G401.6 (cell line): ENCODE results near the gene PCNT.
"Not testable (repeated sequence)": the region's sequence is repeated elsewhere in the genome, so short reads cannot be mapped to it uniquely, and the experiment has no call there.

ENCODE experiments used
- FAIRE-seq: peaks from 2 replicates; lab custom pipeline; 2012; peaks lifted over from hg19 to GRCh38; lab: Jason Lieb, UNC

The PCNT gene

DNA sequence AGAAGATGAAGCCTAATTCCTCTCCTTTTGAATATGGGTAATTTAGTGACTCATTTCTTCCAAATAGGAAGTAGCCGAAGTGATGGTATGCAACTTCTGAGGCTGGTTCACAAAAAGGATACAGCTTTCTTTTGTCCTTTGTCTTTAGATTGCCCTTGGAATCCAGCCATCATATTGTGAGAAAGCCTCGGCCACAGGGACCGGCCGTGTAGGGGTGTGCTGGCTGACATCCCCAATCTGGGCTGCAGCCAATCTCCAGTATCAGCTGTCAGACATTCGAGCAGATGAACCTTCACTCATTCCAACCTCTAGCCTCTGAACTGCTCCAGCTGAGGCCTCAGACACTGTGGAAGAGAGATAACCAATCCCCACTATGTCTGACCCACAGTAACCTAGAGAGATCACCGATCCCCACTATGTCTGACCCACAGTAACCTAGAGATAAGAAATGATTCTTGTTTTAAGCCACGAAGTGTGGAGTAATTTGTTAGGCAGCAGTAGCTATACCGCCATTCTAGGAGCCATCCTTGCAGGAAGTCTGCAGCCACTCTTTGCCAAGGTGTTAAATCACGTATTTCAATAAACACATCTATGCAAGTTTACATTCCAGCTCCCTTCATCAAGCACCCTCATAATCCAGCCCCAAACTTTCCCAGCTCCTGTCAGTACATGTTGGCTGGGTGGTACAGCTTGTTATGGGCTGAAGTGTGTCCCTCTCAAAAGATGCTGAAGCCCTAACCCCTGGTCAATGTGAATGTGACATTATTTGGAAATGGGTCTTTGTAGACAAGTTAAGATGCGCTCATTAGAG lies 131.8 kb downstream of the PCNT start:
- FAIRE-seq = no peak

DNA sequence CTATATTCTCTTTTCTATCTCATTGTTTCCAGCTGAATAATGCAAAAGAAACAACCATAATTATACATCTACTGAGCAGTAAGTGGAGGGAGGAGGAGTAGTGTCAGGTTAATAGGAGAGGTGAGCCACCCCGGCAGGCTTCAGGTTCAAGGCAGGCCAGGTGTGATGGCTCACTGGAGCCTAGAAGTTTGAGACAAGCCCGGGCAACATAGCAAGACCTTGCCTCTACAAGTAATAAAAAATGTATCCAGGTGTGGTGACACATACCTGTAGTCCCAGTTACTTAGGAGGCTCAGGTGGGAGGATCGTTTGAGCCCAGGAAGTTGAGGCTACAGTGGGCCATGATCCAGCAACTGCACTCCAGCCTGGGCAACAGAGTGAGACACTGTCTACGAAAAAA lies 132.8 kb downstream of the PCNT start:
- no peak for FAIRE-seq

DNA sequence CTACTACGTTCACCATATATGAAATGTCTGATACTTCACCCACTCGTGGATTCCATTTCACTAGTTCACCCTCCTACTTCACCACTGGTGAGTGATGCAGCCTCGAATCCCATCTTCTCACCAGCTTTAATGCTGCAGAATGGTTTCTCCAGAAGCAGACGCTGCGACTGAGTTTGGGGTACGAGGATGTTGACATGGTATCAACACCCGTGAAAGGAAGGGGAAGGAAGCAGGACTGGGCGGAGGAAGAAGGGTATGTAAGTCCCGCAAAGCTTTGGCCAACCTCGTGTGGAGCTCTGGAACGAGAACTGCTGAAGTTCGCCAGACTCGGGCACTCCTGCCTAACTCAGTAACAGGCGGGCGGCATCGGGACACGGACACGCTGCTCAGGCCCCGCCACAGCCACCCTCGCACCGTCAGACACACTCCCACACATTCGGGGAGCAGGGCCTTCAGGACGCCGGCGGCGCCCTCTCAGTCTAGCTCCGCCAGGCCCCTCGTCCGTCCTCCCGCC lies 133.9 kb downstream of the PCNT start:
- no peak for FAIRE-seq

DNA sequence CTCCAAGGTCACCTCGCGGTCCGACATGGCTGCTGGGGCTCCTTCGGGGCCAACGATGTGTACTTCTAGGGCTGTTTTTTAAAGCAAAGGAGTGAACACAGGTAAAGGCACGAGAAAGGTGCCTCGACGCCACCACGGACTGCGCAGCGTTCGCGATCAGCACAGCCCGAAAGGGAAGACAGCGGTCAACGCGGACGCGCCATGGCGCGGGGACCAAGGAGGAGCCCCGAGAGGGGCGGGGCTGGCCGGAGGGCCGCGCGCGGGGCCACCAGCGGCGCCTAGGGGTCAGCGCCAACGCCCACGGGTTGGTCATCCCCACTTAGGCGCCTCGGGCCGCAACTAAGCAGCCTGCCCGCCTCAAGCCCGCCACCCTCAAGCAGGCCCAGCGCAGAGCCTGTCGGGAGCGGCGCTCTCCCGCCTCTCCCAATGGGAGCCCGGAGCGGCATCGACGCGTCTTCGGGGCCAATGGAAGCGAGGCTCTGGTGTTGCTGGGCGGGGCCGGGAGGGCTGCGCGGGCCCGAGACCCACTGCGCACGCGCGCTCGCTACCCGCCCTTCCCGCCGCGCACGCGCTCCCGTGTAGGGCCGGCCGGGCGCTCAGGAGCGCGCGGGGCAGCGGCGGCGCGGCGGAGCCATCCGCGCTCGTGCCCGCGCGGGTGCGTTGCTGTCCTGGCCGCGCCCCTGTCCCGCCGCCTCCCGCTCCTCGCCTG lies 134.5 kb downstream of the PCNT start, which contains the start of gene DIP2A:
TSS of gene DIP2A (plus strand) at position 577 of the 709 bp plus-strand sequence. CDS start 241 bp downstream, outside the sequence.
- no peak for FAIRE-seq

- no peak for FAIRE-seq
These were observed 135.0 kb downstream of the PCNT start for GRCh38 chr21:46459024-46459355.

DNA sequence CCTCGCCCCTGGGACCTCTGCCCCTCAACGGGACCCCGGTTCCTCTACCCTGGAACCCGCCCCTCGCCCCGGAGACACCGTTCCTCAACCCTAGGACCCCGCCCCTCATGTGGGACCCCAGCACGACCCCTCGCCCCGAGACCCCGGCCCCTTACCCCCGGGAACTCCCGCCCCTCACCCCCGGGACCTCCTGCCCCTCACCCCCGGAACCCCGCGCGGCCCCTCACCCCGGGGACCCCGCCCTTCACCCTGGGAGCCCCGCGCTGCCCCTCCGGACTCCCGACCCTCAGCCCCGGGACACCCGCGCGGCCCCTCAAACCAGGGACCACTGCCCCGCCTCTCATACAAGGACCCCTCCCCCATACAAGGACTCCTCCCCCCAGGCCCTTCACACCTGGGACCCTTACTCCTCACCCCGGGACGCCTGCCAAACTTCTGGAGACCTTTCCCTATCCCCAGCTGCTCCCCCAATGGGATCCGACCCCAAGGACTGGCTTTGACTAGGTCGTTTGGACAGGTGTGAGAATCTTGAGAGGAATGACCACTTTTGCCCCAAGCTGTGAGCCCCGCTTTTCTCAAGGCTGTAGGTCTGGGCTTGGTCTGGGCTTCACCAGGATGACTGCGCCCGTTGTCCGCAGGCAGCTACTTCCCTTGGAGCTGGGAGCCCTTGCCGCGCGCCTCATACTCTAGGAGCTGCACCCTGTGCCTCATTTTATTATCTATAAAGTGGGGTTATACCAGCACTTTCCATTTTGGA lies 135.6 kb downstream of the PCNT start:
- FAIRE-seq = no peak

DNA sequence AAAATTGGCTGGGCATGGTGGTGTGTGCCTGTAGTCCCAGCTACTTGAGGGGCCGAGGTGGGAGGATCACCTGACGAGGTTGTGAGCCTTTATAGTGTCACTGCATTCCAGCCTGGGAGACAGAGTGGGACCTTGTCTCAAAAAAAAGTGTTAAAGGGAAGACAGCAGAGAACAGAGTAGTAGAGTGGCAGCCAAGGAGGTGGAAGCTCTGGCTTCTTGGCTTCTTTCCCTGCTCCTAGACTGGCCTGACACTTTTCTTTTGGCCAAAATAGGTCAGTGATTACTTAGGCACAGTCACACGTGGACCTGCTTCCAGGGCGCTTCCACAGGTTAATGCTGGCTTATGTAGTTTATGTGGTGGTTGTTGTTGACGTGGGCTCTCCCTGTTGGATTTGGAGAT lies 138.0 kb downstream of the PCNT start:
- FAIRE-seq = no peak

DNA sequence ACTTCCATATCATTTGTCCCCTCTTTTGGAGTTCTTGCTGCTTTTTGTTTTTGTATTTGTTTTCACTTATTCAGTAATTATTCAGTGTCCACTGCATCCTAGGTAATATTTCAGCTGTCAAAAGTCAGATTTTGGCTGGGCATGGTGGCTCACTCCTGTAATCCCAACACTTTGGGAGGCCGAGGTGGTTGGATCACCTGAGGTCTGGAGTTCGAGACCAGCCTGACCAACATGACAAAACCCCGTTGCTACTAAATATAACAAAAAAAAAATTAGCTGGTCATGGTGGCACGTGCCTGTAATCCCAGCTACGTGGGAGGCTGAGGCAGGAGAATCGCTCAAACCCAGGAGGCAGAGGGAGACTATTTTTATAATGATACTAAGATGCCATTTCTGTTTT lies 141.2 kb downstream of the PCNT start:
- FAIRE-seq = not testable (repeated sequence)

DNA sequence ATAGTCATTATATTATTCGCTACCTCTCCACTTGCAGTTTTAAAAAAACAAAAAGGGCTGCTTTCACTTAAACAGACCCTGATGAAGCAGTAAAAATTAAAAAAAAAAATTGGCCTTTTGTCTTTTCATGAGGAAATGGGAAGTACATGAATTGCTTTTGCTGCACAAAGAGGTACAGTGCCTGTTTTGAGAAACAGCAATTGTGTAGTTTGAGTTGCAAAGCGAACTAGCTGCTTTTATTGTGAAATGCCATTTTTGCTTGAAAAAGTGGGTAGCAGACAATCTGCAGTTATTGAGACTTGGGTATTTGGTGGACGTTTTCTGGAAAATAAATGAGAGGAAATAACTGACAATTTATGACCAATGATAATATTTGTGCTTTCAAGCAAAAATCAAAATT lies 141.7 kb downstream of the PCNT start:
- no peak for FAIRE-seq

DNA sequence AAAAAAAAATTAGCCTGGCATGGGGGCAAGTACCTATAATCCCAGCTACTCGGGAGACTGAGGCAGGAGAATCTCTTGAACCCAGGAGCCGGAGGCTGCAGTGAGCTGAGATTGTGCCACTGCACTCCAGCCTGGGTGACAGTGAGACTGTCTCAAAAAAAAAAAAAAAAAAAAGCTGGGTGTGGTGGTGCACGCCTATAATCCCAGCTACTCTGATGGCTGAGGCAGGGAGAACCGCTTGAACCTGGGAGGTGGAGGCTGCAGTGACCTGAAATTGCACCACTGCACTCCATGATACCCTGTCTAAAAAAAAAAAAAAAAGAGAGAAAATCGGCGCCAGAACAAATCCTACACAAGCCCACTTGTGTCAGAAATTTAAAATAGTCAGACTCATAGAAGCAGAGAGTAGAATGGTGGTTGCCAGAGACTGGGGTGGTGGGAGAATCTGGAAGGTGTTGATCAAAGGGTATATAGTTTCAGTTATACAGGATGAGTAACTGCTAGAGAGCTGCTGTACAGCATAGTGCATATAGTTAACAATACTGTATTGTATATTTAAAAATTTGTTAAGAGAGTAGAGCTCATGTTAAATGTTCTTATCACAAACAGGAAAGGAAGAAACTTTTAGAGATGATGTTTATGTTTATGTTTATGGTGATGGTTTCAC lies 144.3 kb downstream of the PCNT start:
- FAIRE-seq = peak; percentile 67

- FAIRE-seq = no peak
These were observed 145.3 kb downstream of the PCNT start for GRCh38 chr21:46469275-46469674.

- FAIRE-seq = no peak
These were observed 147.6 kb downstream of the PCNT start for GRCh38 chr21:46471514-46471913.

DNA sequence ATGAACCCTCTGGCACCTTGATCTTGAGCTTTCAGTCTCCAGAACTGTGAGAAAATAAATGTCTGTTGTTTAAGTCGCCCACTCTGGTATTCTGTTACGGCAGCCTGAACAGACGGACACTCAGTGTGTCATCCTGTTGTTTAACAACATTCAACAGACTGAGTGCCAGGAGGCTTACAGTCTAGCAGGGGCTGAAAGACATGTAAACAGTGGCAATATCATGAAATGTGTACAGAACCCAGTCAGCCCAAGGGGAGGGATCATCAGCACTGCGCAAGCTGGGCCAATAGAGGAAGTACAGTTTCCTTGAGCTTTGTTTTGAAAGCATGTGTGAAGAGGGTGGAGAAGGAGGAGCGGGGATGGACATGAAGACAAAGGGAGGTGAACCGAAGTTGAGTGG lies 148.3 kb downstream of the PCNT start:
- no peak for FAIRE-seq

DNA sequence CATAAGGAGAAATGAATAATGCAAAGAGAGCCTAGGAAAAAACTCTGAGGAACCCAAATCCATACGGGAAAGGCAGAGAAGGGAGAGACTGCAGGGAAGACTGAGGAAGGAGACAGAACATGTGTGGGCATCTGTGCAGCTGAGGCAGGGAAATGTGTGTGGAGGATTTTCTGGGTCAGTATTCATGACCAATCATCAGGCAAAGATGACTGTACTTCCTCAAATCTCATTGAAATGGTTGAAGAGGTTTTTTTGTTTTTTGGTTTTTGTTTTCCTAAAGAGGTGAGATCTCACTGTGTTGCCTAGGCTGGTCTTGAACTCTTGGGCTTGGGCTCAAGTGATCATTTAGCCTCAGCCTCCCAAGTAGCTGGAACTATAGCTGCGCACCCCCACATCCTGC lies 150.4 kb downstream of the PCNT start:
- no peak for FAIRE-seq

DNA sequence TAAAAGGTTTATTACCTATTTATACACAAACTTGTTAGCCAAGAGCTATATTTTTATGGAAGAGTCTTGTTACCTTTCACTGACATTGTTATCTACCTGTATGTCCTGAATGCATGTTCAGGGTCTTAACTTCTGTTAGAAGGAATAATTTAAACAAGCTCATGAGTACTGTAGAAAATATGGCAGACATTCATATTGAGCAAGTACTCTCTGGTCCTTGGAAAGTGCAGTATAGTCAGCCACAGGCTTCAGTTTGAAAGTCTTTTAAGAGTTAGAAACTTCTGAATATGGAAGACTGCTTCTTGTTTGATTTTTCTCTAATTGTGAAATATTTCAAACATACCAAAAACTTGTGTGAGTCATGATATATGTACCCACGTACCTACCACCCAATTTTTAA lies 151.3 kb downstream of the PCNT start:
- no peak for FAIRE-seq

- FAIRE-seq = no peak
These were observed 153.8 kb downstream of the PCNT start for GRCh38 chr21:46477765-46478164.

GRCh38 chr21:46478910-46479309 lies 155.0 kb downstream of the PCNT start:
- FAIRE-seq = no peak

- FAIRE-seq = no peak
These were observed 156.5 kb downstream of the PCNT start for GRCh38 chr21:46480466-46480865.

GRCh38 chr21:46482225-46482845 lies 158.4 kb downstream of the PCNT start:
- no peak for FAIRE-seq

DNA sequence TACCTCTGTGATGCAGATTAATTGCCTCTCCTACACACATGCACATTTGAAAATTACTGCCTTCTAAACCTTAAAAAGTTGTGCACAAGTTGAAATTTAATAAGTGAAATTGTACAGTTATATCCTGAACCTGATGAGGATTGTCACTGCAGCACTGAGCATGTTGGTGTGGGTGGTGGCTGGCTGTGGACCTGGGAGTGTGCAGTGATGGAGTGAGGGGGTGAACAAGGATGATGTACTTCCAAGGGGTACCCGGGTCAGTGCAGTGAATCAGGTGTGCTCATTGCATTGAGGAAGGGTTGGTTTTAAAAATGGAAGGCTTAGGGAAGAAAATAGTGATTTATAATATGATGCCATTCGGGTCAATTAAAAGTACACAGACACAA lies 158.9 kb downstream of the PCNT start:
- no peak for FAIRE-seq

DNA sequence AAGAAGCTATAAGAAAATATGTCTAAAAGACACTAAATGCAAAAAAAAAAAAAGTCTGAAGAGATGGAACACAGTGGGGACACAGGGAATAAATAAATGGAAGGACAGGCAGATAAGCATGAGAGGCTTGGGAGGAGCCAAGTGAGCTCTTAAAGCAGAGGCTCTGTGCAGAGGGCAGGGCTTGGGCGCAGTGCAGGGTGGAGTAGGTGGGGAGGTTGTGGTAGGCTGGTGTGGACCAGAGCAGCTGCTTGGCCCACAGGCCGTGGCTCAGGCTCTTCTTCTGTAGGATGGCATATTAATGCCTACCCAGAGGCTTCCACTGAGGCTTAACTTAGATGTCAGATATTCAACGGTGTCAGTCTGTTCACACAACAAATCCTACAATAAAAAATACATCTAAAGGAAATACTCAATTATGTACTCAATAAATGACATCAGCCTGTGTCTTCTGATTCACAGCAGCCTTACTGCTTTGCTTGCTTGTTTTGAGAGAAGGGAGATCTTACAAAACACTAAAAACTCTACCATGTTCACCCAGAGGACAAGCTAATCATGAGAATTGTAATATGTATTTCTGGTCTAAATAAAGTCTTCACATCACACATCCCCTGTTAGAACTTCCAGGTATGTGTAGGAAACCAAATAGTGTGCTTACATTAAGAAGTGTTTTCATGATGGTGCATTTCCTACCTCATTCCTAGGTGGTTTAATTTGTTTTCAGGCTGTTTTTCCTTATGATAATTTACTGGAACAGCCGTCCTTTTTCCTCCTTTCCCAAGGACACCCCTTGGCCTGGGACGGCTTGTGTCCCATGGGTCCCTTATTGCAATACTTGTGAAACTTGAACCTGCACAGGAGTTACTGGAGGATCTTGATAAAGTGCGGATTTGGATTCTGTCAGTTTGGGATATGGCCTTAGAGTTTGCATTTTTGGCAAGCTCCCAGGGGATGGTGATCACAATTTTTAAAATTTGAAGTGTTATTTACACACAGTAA lies 159.6 kb downstream of the PCNT start:
- FAIRE-seq = no peak
